GM21526 (cell line): ENCODE measurements around the gene LOXL4.

Experiments used
- ATAC-seq: cut with Tn5 transposase; IDR thresholded peaks from one replicate; pipeline ENCODE4 v1.9.1; 2021; ENCODE audit warnings: moderate library complexity; ENCODE audit not compliant: unreplicated experiment, low FRiP score

The LOXL4 gene

GRCh38 chr10:98265403-98266378 is 2.3 kb downstream of the LOXL4 start:
- ATAC-seq = no peak

- ATAC-seq = no peak
Measured at GRCh38 chr10:98264378-98265065, 3.5 kb downstream of the LOXL4 start.

- no peak for ATAC-seq
Measured at GRCh38 chr10:98263088-98263487, 4.9 kb downstream of the LOXL4 start.

- no peak for ATAC-seq
Measured at GRCh38 chr10:98262571-98262970, 5.4 kb downstream of the LOXL4 start.

- no peak for ATAC-seq
Measured at GRCh38 chr10:98261436-98262277, 6.3 kb downstream of the LOXL4 start.

GRCh38 chr10:98260752-98261151 is 7.2 kb downstream of the LOXL4 start:
- no peak for ATAC-seq

GRCh38 chr10:98260350-98260749 is 7.6 kb downstream of the LOXL4 start:
- ATAC-seq = no peak

- ATAC-seq = no peak
Measured at GRCh38 chr10:98259606-98260315, 8.2 kb downstream of the LOXL4 start.

- ATAC-seq = no peak
Measured at GRCh38 chr10:98258683-98259454, 9.1 kb downstream of the LOXL4 start.

GRCh38 chr10:98257961-98258360 is 10.0 kb downstream of the LOXL4 start:
- no peak for ATAC-seq

- no peak for ATAC-seq
Measured at GRCh38 chr10:98257198-98257597, 10.8 kb downstream of the LOXL4 start.

GRCh38 chr10:98256692-98257091 is 11.3 kb downstream of the LOXL4 start:
- ATAC-seq = no peak

GRCh38 chr10:98255146-98255877 is 12.7 kb downstream of the LOXL4 start:
- ATAC-seq = no peak

- ATAC-seq = no peak
Measured at GRCh38 chr10:98254234-98254974, 13.6 kb downstream of the LOXL4 start.

- ATAC-seq = no peak
Measured at GRCh38 chr10:98253499-98253898, 14.5 kb downstream of the LOXL4 start.

GRCh38 chr10:98252464-98252863 is 15.5 kb downstream of the LOXL4 start:
- no peak for ATAC-seq

- ATAC-seq = no peak
Measured at GRCh38 chr10:98251399-98251798, 16.6 kb downstream of the LOXL4 start.

- ATAC-seq = no peak
Measured at GRCh38 chr10:98249134-98249533, 18.9 kb downstream of the LOXL4 start.
